NCI-H526 (cell line): ENCODE measurements around the gene CABP4.

ENCODE experiments used
- DNase-seq, 2 experiments: peaks; one replicate each; lab custom pipeline; 2025; lab: John Stamatoyannopoulos, UW

CABP4 gene

DNA sequence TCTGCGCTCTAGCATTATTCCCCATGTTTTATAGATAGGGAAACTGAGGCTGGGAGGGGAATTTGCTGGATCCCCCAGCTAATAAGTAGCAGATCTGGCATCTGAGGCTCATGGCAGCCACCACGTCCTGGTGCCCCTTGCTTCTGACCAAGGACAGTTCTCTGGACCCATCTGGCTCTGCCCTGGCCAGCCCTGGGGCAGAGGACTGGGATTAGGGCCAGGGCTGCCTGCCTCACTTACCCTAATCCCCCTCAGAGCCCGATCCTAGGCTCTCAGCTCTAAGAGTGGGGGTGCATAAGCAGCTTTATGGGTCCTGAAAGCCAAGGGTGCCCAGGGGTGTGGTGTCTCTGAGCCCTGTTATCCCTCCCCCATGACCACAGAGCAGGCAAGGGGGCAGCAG is at the start of gene CABP4:
TSS of gene CABP4 (plus strand) at position 301 of the 400 bp plus-strand sequence. CDS start at position 371, 70 bp downstream.
- no peak for DNase-seq

GRCh38 chr11:67405688-67406339 is 49.3 kb upstream of the CABP4 start:
- DNase-seq = no peak

- no peak for DNase-seq
Measured at GRCh38 chr11:67406420-67406968, 48.7 kb upstream of the CABP4 start.

DNA sequence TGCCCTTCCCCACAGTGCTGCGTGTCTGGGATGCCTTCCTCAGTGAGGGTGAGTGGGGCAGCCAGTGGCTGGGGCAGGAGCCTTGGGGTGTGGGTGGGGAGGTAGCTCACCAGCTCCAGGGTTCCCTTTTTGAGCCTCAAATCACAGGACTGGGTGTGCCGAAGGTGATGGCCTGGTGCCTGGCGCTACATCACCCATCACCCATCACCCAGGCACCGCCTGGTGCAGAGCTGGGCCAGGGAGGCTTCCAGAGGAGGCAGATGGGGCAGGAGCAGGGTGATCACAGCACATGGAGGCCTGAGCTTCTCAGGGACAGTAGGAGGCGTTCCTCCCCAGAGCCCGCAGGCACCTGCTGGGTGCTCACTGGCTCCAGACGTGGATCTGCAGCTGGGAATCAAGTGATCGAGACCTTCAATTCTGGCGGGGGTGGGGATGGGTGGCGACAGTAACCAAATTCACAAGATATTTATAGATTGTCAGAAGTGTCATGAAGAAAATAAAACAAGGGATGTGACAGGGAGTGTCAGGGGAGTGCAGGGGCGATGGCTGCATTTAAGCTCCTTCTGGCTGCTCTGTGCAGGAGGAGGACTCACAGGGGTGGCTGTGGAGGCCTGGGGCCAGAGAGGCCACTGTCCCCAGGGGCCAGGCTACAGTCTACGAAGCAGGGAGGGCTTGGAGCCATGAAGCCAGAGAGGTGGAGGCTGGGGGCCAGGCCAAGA is 48.0 kb upstream of the CABP4 start:
- DNase-seq = peak in 1 of 2 experiments; percentile 60

- DNase-seq = no peak
Measured at GRCh38 chr11:67407688-67408163, 47.4 kb upstream of the CABP4 start.

- DNase-seq = no peak
Measured at GRCh38 chr11:67408437-67409200, 46.5 kb upstream of the CABP4 start.

- DNase-seq = no peak
Measured at GRCh38 chr11:67409261-67409666, 45.9 kb upstream of the CABP4 start.

DNA sequence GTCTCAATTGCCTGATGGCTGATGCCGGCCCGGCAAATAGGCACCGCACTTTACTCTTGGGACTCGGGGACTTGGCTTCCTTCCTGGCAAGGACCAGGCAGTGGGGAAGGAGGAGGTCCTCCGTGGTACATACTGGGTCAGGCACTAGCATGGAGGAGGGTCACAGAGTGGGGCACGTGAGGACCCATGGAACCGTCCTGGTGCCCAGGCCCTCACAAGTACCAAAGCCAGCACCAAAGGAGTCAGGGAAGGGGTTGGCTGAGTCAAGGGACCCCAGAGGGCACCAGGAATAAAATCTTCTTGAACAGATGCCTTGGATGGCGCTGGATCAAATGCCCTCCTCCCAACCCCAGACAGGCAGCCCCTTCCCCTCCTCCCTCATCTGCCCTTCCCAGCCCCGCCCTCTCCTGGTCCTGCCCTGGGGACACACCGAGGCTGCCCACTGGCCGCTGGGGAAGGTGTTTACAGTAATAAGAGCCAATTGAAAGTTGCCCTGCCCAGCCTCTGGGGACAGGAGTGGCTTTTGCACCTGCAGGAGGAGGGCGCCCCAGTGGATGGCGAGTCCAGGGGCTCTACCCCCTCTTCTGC is 45.3 kb upstream of the CABP4 start:
- DNase-seq = peak; percentile 39 to 82

- DNase-seq = no peak
Measured at GRCh38 chr11:67410369-67410831, 44.8 kb upstream of the CABP4 start.

DNA sequence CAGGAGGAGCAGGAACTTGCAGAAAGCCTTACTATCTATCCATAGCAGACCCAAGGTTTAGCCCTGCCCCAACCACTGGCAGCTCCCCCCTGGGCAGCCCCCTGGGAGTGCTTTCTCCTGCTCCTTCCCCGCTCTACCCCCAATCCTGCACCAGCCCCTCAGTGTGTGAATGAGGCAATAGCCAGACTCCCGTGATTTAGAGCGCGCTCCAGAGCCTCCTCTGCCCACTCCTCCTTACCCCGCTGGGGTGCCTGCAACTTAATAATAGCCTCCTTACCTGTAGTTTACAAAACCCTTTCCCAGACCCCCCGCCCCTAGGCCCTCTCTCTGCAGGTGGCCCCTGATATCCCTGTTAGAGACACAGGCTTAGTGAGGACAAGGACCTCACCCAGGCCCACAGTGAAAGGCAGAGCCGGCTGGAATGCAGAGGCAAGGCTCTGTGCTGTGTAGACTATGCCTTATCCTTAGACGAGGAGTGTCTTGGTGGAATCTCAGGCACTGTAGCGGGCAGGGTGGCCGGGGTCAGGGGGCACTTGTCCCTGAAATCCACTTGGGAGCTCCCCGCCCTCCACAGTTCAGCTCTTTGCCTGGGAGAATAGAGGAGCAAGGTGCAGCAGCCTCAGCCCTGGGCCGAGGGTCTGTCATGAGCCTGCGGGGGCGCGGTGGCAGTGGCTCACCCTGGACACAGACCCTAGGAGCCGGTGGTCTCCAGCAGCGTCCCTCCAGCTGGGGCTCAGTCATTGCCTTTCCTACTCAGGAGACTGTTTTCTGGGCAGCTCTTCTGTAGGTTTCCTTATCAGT is 44.0 kb upstream of the CABP4 start:
- no peak for DNase-seq

GRCh38 chr11:67411785-67412152 is 43.4 kb upstream of the CABP4 start:
- DNase-seq = no peak

- no peak for DNase-seq
Measured at GRCh38 chr11:67412495-67413179, 42.5 kb upstream of the CABP4 start.

DNA sequence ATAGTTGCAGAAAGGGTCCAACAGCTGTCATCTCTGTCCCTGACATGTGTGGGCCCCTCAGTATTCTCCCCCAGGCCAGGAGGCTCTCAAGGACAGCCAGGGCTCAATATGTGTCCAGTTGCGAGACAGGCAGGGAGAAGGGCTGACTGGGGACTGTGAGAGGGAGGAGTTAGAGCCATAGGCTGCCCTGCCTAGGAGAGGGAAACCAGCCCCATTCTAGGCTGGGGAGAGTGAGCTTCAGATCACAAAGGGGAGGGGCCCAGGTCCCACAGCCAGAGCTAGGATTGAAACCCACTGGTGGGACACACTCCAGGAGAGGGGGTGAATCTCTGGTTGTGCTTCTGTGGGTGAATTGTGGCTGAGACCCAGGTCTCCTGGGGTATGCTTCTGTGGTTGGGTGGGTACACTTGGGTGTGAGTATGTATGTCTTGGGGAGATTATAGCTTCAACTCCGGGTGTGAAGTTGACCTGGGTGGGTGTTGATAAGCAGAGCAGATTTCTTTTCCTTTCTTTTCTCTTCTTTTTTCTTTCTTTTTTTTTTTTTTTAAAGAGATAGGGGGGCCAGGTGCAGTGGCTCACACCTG is 41.8 kb upstream of the CABP4 start:
- DNase-seq = no peak

DNA sequence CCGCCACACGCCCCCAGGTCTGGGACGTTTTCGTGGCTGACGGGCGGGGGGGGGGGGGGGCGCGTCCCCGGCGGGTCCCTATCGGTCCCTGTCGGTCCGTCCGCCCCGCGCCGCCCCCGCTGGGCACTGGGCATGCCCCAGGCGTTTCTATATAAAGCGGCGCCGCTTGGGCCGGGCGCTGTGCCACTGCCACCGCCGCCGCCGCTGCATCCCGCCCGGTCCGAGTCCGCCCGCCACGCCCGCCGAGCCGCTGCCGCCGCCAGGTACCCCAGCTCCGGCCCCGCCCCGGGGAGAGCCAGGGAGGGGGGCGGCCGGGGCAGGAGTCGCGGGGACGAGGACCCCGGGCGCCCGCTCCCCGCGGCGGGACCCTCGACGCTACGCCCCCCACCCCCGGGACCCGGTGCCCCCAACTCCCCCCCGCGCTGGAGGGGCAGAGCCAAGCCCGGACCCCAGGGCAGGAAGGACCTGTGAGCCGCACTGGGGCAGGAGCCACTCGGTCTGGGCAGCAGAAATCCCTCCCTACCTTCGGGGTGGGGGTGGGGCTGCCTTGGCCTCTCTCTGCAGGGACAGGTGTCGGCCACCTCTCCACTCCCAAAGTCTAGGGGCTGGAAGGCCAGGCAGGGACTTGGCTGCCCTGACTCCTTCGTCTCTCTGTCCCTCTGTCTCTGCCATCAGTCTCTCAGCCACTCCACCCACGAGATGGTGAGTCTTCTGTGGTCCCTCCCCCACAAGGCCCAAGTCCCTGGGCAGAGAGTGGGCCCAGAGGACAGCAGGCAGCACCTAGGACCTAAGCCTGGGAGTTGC is 39.5 kb upstream of the CABP4 start, which contains the start of gene CARNS1:
TSS of gene CARNS1 (plus strand) at position 178 of the 804 bp plus-strand sequence. CDS start at position 700, 522 bp downstream.
- peak in 1 of 2 experiments; percentile 42 for DNase-seq

- DNase-seq = no peak
Measured at GRCh38 chr11:67416416-67417335, 38.5 kb upstream of the CABP4 start.

GRCh38 chr11:67417425-67417824 is 37.7 kb upstream of the CABP4 start:
- DNase-seq = no peak

- no peak for DNase-seq
Measured at GRCh38 chr11:67418476-67419281, 36.5 kb upstream of the CABP4 start.
